ENCODE results near the gene SGMS1.

The SGMS1 gene

GRCh38 chr10:50361946-50362345 lies 261.8 kb downstream of the SGMS1 start:
- H2BK12ac ChIP-seq (ENCODE audit: low read length), result no peak overlapping the region
- no peak overlapping the region for H2BK15ac ChIP-seq (ENCODE audit: low read length)
- no peak overlapping the region for H3K18ac ChIP-seq (ENCODE audit: low read length)
- no peak overlapping the region for H2AK5ac ChIP-seq (ENCODE audit: low read depth, low read length)
- H3K4ac ChIP-seq (ENCODE audit: low read length), result no peak overlapping the region
- no peak overlapping the region for H3K4me3 ChIP-seq (ENCODE audit: low read length in 2 of 2)
- no peak overlapping the region for H2AFZ ChIP-seq (ENCODE audit: low read length)
- H3K36me3 ChIP-seq (replicated peaks in 1 of 2; ENCODE audit: control insufficient read depth in 2 of 2, insufficient read depth in 2 of 2, low read length in 2 of 2), result no peaks in the 10 kb centered on the region
- no peak overlapping the region for H3K27ac ChIP-seq (replicated peaks; ENCODE audit: low read length)
- H3K27me3 ChIP-seq (ENCODE audit: control insufficient read depth in 3 of 3, insufficient read depth in 3 of 3, low read depth in 1 of 3, low read length in 3 of 3), result no peaks in the 10 kb centered on the region
- H2BK5ac ChIP-seq (ENCODE audit: low read length), result no peak overlapping the region
- no peaks in the 10 kb centered on the region for H3K79me1 ChIP-seq (ENCODE audit: low read depth, low read length)
- no peak overlapping the region for H2BK120ac ChIP-seq (ENCODE audit: low read depth, low read length)
- H3K4me2 ChIP-seq (ENCODE audit: insufficient read depth, low read length, poor library complexity, severe bottlenecking), result no peak overlapping the region
- no CpG with 5 or more reads among the region's 1 CpG for WGBS, 2 donors (ENCODE audit: extremely low coverage in 2 of 2, insufficient read length in 2 of 2, insufficient replicate concordance in 1 of 2)
- no peak overlapping the region for H4K8ac ChIP-seq (ENCODE audit: low read depth, low read length)
- DNase-seq (ENCODE audit: low spot score), result no peak
- no peak overlapping the region for H4K91ac ChIP-seq (ENCODE audit: low read depth, low read length, poor library complexity)
- H3K4me1 ChIP-seq (ENCODE audit: control insufficient read depth in 2 of 2, insufficient read depth in 1 of 2, low read depth in 1 of 2, low read length in 2 of 2), result no peaks in the 10 kb centered on the region
- H3K14ac ChIP-seq (ENCODE audit: low read length), result no peak overlapping the region
- no peak overlapping the region for H3K23ac ChIP-seq (ENCODE audit: low read depth, low read length, poor library complexity)
- no peak overlapping the region for H3K9ac ChIP-seq (ENCODE audit: low read depth, low read length, poor library complexity)
- H3K9me3 ChIP-seq (replicated peaks in 1 of 2; ENCODE audit: control insufficient read depth in 2 of 2, insufficient read depth in 1 of 2, low read depth in 1 of 2, low read length in 2 of 2), result no peaks in the 10 kb centered on the region

GRCh38 chr10:50360077-50360850 lies 263.5 kb downstream of the SGMS1 start:
- no peak for DNase-seq (ENCODE audit: low spot score)
- Histone ChIP-seq H4K8ac (ENCODE audit: low read depth, low read length) (no peak overlapping the region), H3K9me3 (replicated peaks in 1 of 2; ENCODE audit: control insufficient read depth in 2 of 2, insufficient read depth in 1 of 2, low read depth in 1 of 2, low read length in 2 of 2) (no peaks in the 10 kb centered on the region), H2BK15ac (ENCODE audit: low read length) (no peak overlapping the region), H3K36me3 (replicated peaks in 1 of 2; ENCODE audit: control insufficient read depth in 2 of 2, insufficient read depth in 2 of 2, low read length in 2 of 2) (no peaks in the 10 kb centered on the region), H3K4ac (ENCODE audit: low read length) (no peak overlapping the region), H3K4me3 (ENCODE audit: low read length in 2 of 2) (no peak overlapping the region), H2BK120ac (ENCODE audit: low read depth, low read length) (no peak overlapping the region), H2BK5ac (ENCODE audit: low read length) (no peak overlapping the region), H3K4me2 (ENCODE audit: insufficient read depth, low read length, poor library complexity, severe bottlenecking) (no peak overlapping the region), H3K4me1 (ENCODE audit: control insufficient read depth in 2 of 2, insufficient read depth in 1 of 2, low read depth in 1 of 2, low read length in 2 of 2) (no peaks in the 10 kb centered on the region), H2AFZ (ENCODE audit: low read length) (no peak overlapping the region), H4K91ac (ENCODE audit: low read depth, low read length, poor library complexity) (no peak overlapping the region), H3K27me3 (ENCODE audit: control insufficient read depth in 3 of 3, insufficient read depth in 3 of 3, low read depth in 1 of 3, low read length in 3 of 3) (no peaks in the 10 kb centered on the region), H3K9ac (ENCODE audit: low read depth, low read length, poor library complexity) (no peak overlapping the region), H3K79me1 (ENCODE audit: low read depth, low read length) (no peaks in the 10 kb centered on the region), H3K27ac (replicated peaks; ENCODE audit: low read length) (no peak overlapping the region), H3K23ac (ENCODE audit: low read depth, low read length, poor library complexity) (no peak overlapping the region), H2AK5ac (ENCODE audit: low read depth, low read length) (no peak overlapping the region), H3K18ac (ENCODE audit: low read length) (no peak overlapping the region), H3K14ac (ENCODE audit: low read length) (no peak overlapping the region), H2BK12ac (ENCODE audit: low read length) (no peak overlapping the region)
- no CpG with 5 or more reads among the region's 5 CpGs for WGBS, 2 donors (ENCODE audit: extremely low coverage in 2 of 2, insufficient read length in 2 of 2, insufficient replicate concordance in 1 of 2)

- Histone ChIP-seq H2BK15ac (ENCODE audit: low read length) (no peak overlapping the region), H2BK120ac (ENCODE audit: low read depth, low read length) (no peak overlapping the region), H2AFZ (ENCODE audit: low read length) (no peak overlapping the region), H3K4me3 (ENCODE audit: low read length in 2 of 2) (no peak overlapping the region), H2BK12ac (ENCODE audit: low read length) (no peak overlapping the region), H3K18ac (ENCODE audit: low read length) (no peak overlapping the region), H3K27ac (replicated peaks; ENCODE audit: low read length) (no peak overlapping the region), H3K9ac (ENCODE audit: low read depth, low read length, poor library complexity) (no peak overlapping the region), H3K4me2 (ENCODE audit: insufficient read depth, low read length, poor library complexity, severe bottlenecking) (no peak overlapping the region), H4K8ac (ENCODE audit: low read depth, low read length) (no peak overlapping the region), H4K91ac (ENCODE audit: low read depth, low read length, poor library complexity) (no peak overlapping the region), H3K79me1 (ENCODE audit: low read depth, low read length) (no peaks in the 10 kb centered on the region), H3K36me3 (replicated peaks in 1 of 2; ENCODE audit: control insufficient read depth in 2 of 2, insufficient read depth in 2 of 2, low read length in 2 of 2) (no peaks in the 10 kb centered on the region), H3K9me3 (replicated peaks in 1 of 2; ENCODE audit: control insufficient read depth in 2 of 2, insufficient read depth in 1 of 2, low read depth in 1 of 2, low read length in 2 of 2) (no peaks in the 10 kb centered on the region), H2BK5ac (ENCODE audit: low read length) (no peak overlapping the region), H2AK5ac (ENCODE audit: low read depth, low read length) (no peak overlapping the region), H3K14ac (ENCODE audit: low read length) (no peak overlapping the region), H3K23ac (ENCODE audit: low read depth, low read length, poor library complexity) (no peak overlapping the region), H3K4me1 (ENCODE audit: control insufficient read depth in 2 of 2, insufficient read depth in 1 of 2, low read depth in 1 of 2, low read length in 2 of 2) (no peaks in the 10 kb centered on the region), H3K4ac (ENCODE audit: low read length) (no peak overlapping the region), H3K27me3 (ENCODE audit: control insufficient read depth in 3 of 3, insufficient read depth in 3 of 3, low read depth in 1 of 3, low read length in 3 of 3) (no peaks in the 10 kb centered on the region)
- no CpG with 5 or more reads among the region's 1 CpG for WGBS, 2 donors (ENCODE audit: extremely low coverage in 2 of 2, insufficient read length in 2 of 2, insufficient replicate concordance in 1 of 2)
- DNase-seq (ENCODE audit: low spot score), result no peak
Measured at GRCh38 chr10:50358925-50359687, 264.6 kb downstream of the SGMS1 start.

- no peak overlapping the region for H2BK12ac ChIP-seq (ENCODE audit: low read length)
- no peaks in the 10 kb centered on the region for H3K79me1 ChIP-seq (ENCODE audit: low read depth, low read length)
- H2AFZ ChIP-seq (ENCODE audit: low read length), result no peak overlapping the region
- H2BK120ac ChIP-seq (ENCODE audit: low read depth, low read length), result no peak overlapping the region
- no peak overlapping the region for H2BK5ac ChIP-seq (ENCODE audit: low read length)
- no peak overlapping the region for H4K8ac ChIP-seq (ENCODE audit: low read depth, low read length)
- H3K9me3 ChIP-seq (replicated peaks in 1 of 2; ENCODE audit: control insufficient read depth in 2 of 2, insufficient read depth in 1 of 2, low read depth in 1 of 2, low read length in 2 of 2), result no peaks in the 10 kb centered on the region
- H3K4ac ChIP-seq (ENCODE audit: low read length), result no peak overlapping the region
- no peak overlapping the region for H3K23ac ChIP-seq (ENCODE audit: low read depth, low read length, poor library complexity)
- no peak overlapping the region for H3K4me3 ChIP-seq (ENCODE audit: low read length in 2 of 2)
- WGBS, 2 donors (ENCODE audit: extremely low coverage in 2 of 2, insufficient read length in 2 of 2, insufficient replicate concordance in 1 of 2), result no CpG with 5 or more reads among the region's 2 CpGs
- no peaks in the 10 kb centered on the region for H3K27me3 ChIP-seq (ENCODE audit: control insufficient read depth in 3 of 3, insufficient read depth in 3 of 3, low read depth in 1 of 3, low read length in 3 of 3)
- H3K4me1 ChIP-seq (ENCODE audit: control insufficient read depth in 2 of 2, insufficient read depth in 1 of 2, low read depth in 1 of 2, low read length in 2 of 2), result no peaks in the 10 kb centered on the region
- H3K14ac ChIP-seq (ENCODE audit: low read length), result no peak overlapping the region
- DNase-seq (ENCODE audit: low spot score), result no peak
- no peak overlapping the region for H2AK5ac ChIP-seq (ENCODE audit: low read depth, low read length)
- no peak overlapping the region for H3K4me2 ChIP-seq (ENCODE audit: insufficient read depth, low read length, poor library complexity, severe bottlenecking)
- H2BK15ac ChIP-seq (ENCODE audit: low read length), result no peak overlapping the region
- H3K18ac ChIP-seq (ENCODE audit: low read length), result no peak overlapping the region
- H3K36me3 ChIP-seq (replicated peaks in 1 of 2; ENCODE audit: control insufficient read depth in 2 of 2, insufficient read depth in 2 of 2, low read length in 2 of 2), result no peaks in the 10 kb centered on the region
- H4K91ac ChIP-seq (ENCODE audit: low read depth, low read length, poor library complexity), result no peak overlapping the region
- H3K9ac ChIP-seq (ENCODE audit: low read depth, low read length, poor library complexity), result no peak overlapping the region
- H3K27ac ChIP-seq (replicated peaks; ENCODE audit: low read length), result no peak overlapping the region
Measured at GRCh38 chr10:50358411-50358810, 265.3 kb downstream of the SGMS1 start.
